ENCODE results near the gene TMEM63A. TPM values are rescaled to one million over a fixed set of nuclear protein-coding genes. Genes with fewer than 3 reads are reported as not detected.
A peak's percentile ranks its signal among the peaks of the same experiment; 100 is the strongest.

The TMEM63A gene
- total and polyA plus RNA-seq, 2 experiments from 2014 or later: 11.9 to 13.5 TPM

- Histone ChIP-seq H2AFZ (no peak overlapping the region), H3K9ac (no peak overlapping the region), H3K4me3 (no peak overlapping the region), H3F3A (ENCODE audit: insufficient read depth) (peaks cover 14% of the 10 kb centered on the region; the same call in 1 of the 2 replicates), H4K20me1 (ENCODE audit: insufficient read depth) (no peaks in the 10 kb centered on the region), H3K36me3 (ENCODE audit: low read depth) (peaks cover 13% of the 10 kb centered on the region; the same call in 1 of the 2 replicates), H3K27me3 (replicated peaks; ENCODE audit: insufficient read depth) (no peaks in the 10 kb centered on the region), H3K9me2 (ENCODE audit: insufficient read depth) (no peaks in the 10 kb centered on the region), H3K4me1 (ENCODE audit: insufficient read depth) (peaks cover 26% of the 10 kb centered on the region), H3K27ac (no peak overlapping the region), H3K79me2 (ENCODE audit: insufficient read depth) (peaks cover 31% of the 10 kb centered on the region), H3K9me3 (ENCODE audit: low read depth) (no peaks in the 10 kb centered on the region), H3K4me2 (ENCODE audit: unreplicated experiment) (peak overlapping the region; percentile 82)
- in situ Hi-C loops (cut with MboI): no loop called here
- 77 to 79% methylated on average over 23 of the region's 23 CpGs for WGBS, 2 experiments (ENCODE audit: low coverage in 1 of 2, low lambda C conversion rate in 2 of 2, missing lambda C conversion rate in 2 of 2)
- no peak for DNase-seq
- TF ChIP-seq EZH2phosphoT487 (IDR thresholded peaks at IDR 0.05; ENCODE audit: insufficient read depth, low read depth): no peak
- no peak for TF ChIP-seq EZH2 (IDR thresholded peaks at IDR 0.05; ENCODE audit: insufficient read depth, poor library complexity, severe bottlenecking)
Measured at GRCh38 chr1:225921734-225922709, 39.8 kb upstream of the TMEM63A start.

- 13 to 15% methylated on average over 5 of the region's 5 CpGs for WGBS, 2 experiments (ENCODE audit: low coverage in 1 of 2, low lambda C conversion rate in 2 of 2, missing lambda C conversion rate in 2 of 2)
- Histone ChIP-seq H3K36me3 (ENCODE audit: low read depth) (peaks cover 16% of the 10 kb centered on the region; the same call in 1 of the 2 replicates), H4K20me1 (ENCODE audit: insufficient read depth) (no peaks in the 10 kb centered on the region), H3K9me3 (ENCODE audit: low read depth) (no peaks in the 10 kb centered on the region), H2AFZ (no peak overlapping the region), H3K9ac (peak overlapping the region; percentile 51), H3K4me2 (ENCODE audit: unreplicated experiment) (peak overlapping the region; percentile 62), H3K27ac (peak overlapping the region; percentile 66), H3K4me1 (ENCODE audit: insufficient read depth) (peaks cover 24% of the 10 kb centered on the region), H3K79me2 (ENCODE audit: insufficient read depth) (peaks cover 31% of the 10 kb centered on the region), H3K27me3 (replicated peaks; ENCODE audit: insufficient read depth) (no peaks in the 10 kb centered on the region), H3K4me3 (no peak overlapping the region), H3F3A (ENCODE audit: insufficient read depth) (peaks cover 14% of the 10 kb centered on the region; the same call in 1 of the 2 replicates), H3K9me2 (ENCODE audit: insufficient read depth) (no peaks in the 10 kb centered on the region)
- DNase-seq: peak; percentile 83
- in situ Hi-C loops (cut with MboI): no loop called here
- TF ChIP-seq EZH2 (IDR thresholded peaks at IDR 0.05; ENCODE audit: insufficient read depth, poor library complexity, severe bottlenecking) (no peak), EZH2phosphoT487 (IDR thresholded peaks at IDR 0.05; ENCODE audit: insufficient read depth, low read depth) (no peak)
Measured at GRCh38 chr1:225919906-225920305, 37.7 kb upstream of the TMEM63A start.

GRCh38 chr1:225918280-225918679, 36.1 kb upstream of the TMEM63A start:
- DNase-seq: no peak
- Histone ChIP-seq H3K4me2 (ENCODE audit: unreplicated experiment) (no peak overlapping the region), H2AFZ (no peak overlapping the region), H3K4me1 (ENCODE audit: insufficient read depth) (peaks cover 20% of the 10 kb centered on the region), H3K9ac (no peak overlapping the region), H3K36me3 (ENCODE audit: low read depth) (peaks cover 16% of the 10 kb centered on the region; the same call in 1 of the 2 replicates), H3K79me2 (ENCODE audit: insufficient read depth) (peaks cover 25% of the 10 kb centered on the region), H3F3A (ENCODE audit: insufficient read depth) (peaks cover 14% of the 10 kb centered on the region; the same call in 1 of the 2 replicates), H3K27me3 (replicated peaks; ENCODE audit: insufficient read depth) (no peaks in the 10 kb centered on the region), H4K20me1 (ENCODE audit: insufficient read depth) (no peaks in the 10 kb centered on the region), H3K9me2 (ENCODE audit: insufficient read depth) (no peaks in the 10 kb centered on the region), H3K9me3 (ENCODE audit: low read depth) (no peaks in the 10 kb centered on the region), H3K4me3 (no peak overlapping the region), H3K27ac (no peak overlapping the region)
- in situ Hi-C loops (cut with MboI): no loop called here
- WGBS, 2 experiments (ENCODE audit: low coverage in 1 of 2, low lambda C conversion rate in 2 of 2, missing lambda C conversion rate in 2 of 2): 82% methylated on average over 4 of the region's 4 CpGs
- no peak for TF ChIP-seq EZH2 (IDR thresholded peaks at IDR 0.05; ENCODE audit: insufficient read depth, poor library complexity, severe bottlenecking)
- TF ChIP-seq EZH2phosphoT487 (IDR thresholded peaks at IDR 0.05; ENCODE audit: insufficient read depth, low read depth): no peak

GRCh38 chr1:225917536-225917935, 35.4 kb upstream of the TMEM63A start:
- H3K27ac ChIP-seq: no peak overlapping the region
- WGBS, 2 experiments (ENCODE audit: low coverage in 1 of 2, low lambda C conversion rate in 2 of 2, missing lambda C conversion rate in 2 of 2): 79 to 80% methylated on average over 5 of the region's 5 CpGs
- peak; percentile 40 for DNase-seq
- H3K9me3 ChIP-seq (ENCODE audit: low read depth): no peaks in the 10 kb centered on the region
- H4K20me1 ChIP-seq (ENCODE audit: insufficient read depth): no peaks in the 10 kb centered on the region
- no peak overlapping the region for H2AFZ ChIP-seq
- H3K4me3 ChIP-seq: no peak overlapping the region
- in situ Hi-C loops (cut with MboI): no loop called here
- no peak overlapping the region for H3K4me2 ChIP-seq (ENCODE audit: unreplicated experiment)
- peaks cover 13% of the 10 kb centered on the region for H3K4me1 ChIP-seq (ENCODE audit: insufficient read depth)
- peaks cover 14% of the 10 kb centered on the region; the same call in 1 of the 2 replicates for H3F3A ChIP-seq (ENCODE audit: insufficient read depth)
- H3K79me2 ChIP-seq (ENCODE audit: insufficient read depth): 0 out of 2 replicates have a peak, but pooled peaks cover 17% of the 10 kb centered on the region
- H3K9me2 ChIP-seq (ENCODE audit: insufficient read depth): no peaks in the 10 kb centered on the region
- no peak overlapping the region for H3K9ac ChIP-seq
- peaks cover 16% of the 10 kb centered on the region; the same call in 1 of the 2 replicates for H3K36me3 ChIP-seq (ENCODE audit: low read depth)
- TF ChIP-seq EZH2 (IDR thresholded peaks at IDR 0.05; ENCODE audit: insufficient read depth, poor library complexity, severe bottlenecking) (no peak), EZH2phosphoT487 (IDR thresholded peaks at IDR 0.05; ENCODE audit: insufficient read depth, low read depth) (no peak)
- H3K27me3 ChIP-seq (replicated peaks; ENCODE audit: insufficient read depth): no peaks in the 10 kb centered on the region
